Neural cell (in vitro differentiated cells): Measurements from ENCODE around the gene CMTM3. TPM values are rescaled to one million over a fixed set of nuclear protein-coding genes. Genes with fewer than 3 reads are reported as not detected.

ENCODE experiments used
- H2AFZ ChIP-seq: fragments of 200-600, 300-800 bp; sonication (generic), shearing (Covaris generic); 2 replicates; pipeline ENCODE4 v1.6.0; 2014; ENCODE audit warnings: low read depth, mild to moderate bottlenecking, antibody characterized with exemption, low read length, moderate library complexity
- H3F3A ChIP-seq: fragments of 200-600 bp; shearing (Covaris generic); 2 replicates; pipeline ENCODE4 v1.6.1; 2016; ENCODE audit warnings: mild to moderate bottlenecking, moderate library complexity, mixed read lengths, antibody characterized with exemption, low read length; ENCODE audit not compliant: insufficient read depth, poor library complexity, severe bottlenecking
- H3K27ac ChIP-seq: fragments of 200-600, 300-800 bp; sonication (generic), shearing (Covaris generic); 2 replicates; pipeline ENCODE4 v1.5.1; 2014; ENCODE audit warnings: mild to moderate bottlenecking, low read length, moderate library complexity
- H3K27me3 ChIP-seq: fragments of 300-800, 200-600 bp; sonication (generic), shearing (Covaris generic); 2 replicates; pipeline ENCODE4 v1.6.0; 2014; ENCODE audit warnings: mild to moderate bottlenecking, low read depth, low read length, moderate library complexity; ENCODE audit not compliant: insufficient read depth
- H3K36me3 ChIP-seq: fragments of 300-800, 200-600 bp; sonication (generic), shearing (Covaris generic); 2 replicates; pipeline ENCODE4 v1.5.1; 2014; ENCODE audit warnings: mild to moderate bottlenecking, antibody characterized with exemption, low read length, moderate library complexity; ENCODE audit not compliant: insufficient read depth
- H3K4me2 ChIP-seq: fragments of 300-800, 200-600 bp; sonication (generic), shearing (Covaris generic); 2 replicates; pipeline ENCODE4 v1.6.0; 2014; ENCODE audit warnings: mild to moderate bottlenecking, low read length
- H3K4me3 ChIP-seq: fragments of 300-800, 200-600 bp; sonication (generic), shearing (Covaris generic); 2 replicates; pipeline ENCODE4 v1.5.1; 2014; ENCODE audit warnings: mild to moderate bottlenecking, low read length, moderate library complexity
- H3K79me2 ChIP-seq: fragments of 200-600 bp; shearing (Covaris generic); replicated peaks from 2 replicates; pipeline ENCODE4 v1.6.0; 2014; ENCODE audit warnings: mild to moderate bottlenecking, low read length, moderate library complexity; ENCODE audit not compliant: insufficient read depth
- H3K9ac ChIP-seq: fragments of 300-800, 200-600 bp; sonication (generic), shearing (Covaris generic); 2 replicates; pipeline ENCODE4 v1.6.1; 2016; ENCODE audit warnings: mild to moderate bottlenecking, low read length, mixed read lengths
- H3K9me2 ChIP-seq: fragments of 200-600 bp; shearing (Covaris generic); 2 replicates; pipeline ENCODE4 v1.6.1; 2016; ENCODE audit warnings: mild to moderate bottlenecking, low read length, mixed read lengths; ENCODE audit not compliant: insufficient read depth
- H3K9me3 ChIP-seq: fragments of 200-600, 300-800 bp; sonication (generic), shearing (Covaris generic); 2 replicates; pipeline ENCODE4 v1.6.1; 2016; ENCODE audit warnings: mild to moderate bottlenecking, mixed run types, low read length, moderate library complexity, mixed read lengths
- H4K20me1 ChIP-seq: fragments of 200-600 bp; shearing (Covaris generic); 2 replicates; pipeline ENCODE4 v1.6.1; 2016; ENCODE audit warnings: mild to moderate bottlenecking, mixed run types; ENCODE audit not compliant: insufficient read depth
- CTCF ChIP-seq: fragments of 450-650 bp; IDR thresholded peaks from 2 replicates; pipeline ENCODE4 v1.5.1; 2014; ENCODE audit warnings: antibody characterized with exemption, mild to moderate bottlenecking, moderate library complexity; ENCODE audit not compliant: poor library complexity, severe bottlenecking
- EP300 ChIP-seq: fragments of 450-650 bp; conservative IDR thresholded peaks from 2 replicates; pipeline ENCODE4 v1.6.1; 2014; ENCODE audit warnings: antibody characterized with exemption, mild to moderate bottlenecking, moderate library complexity; ENCODE audit not compliant: poor library complexity, severe bottlenecking
- EZH2 ChIP-seq: fragments of 200-600, 300-800 bp; shearing (Covaris generic), sonication (generic); IDR thresholded peaks from 2 replicates; pipeline ENCODE4 v1.6.1; 2014; ENCODE audit warnings: antibody characterized with exemption, low read length, borderline replicate concordance, mild to moderate bottlenecking; ENCODE audit not compliant: insufficient read depth, poor library complexity, severe bottlenecking
- MXI1 ChIP-seq: fragments of 450-650 bp; conservative IDR thresholded peaks from 2 replicates; pipeline ENCODE4 v1.6.1; 2014; ENCODE audit warnings: antibody characterized with exemption, mild to moderate bottlenecking; ENCODE audit not compliant: poor library complexity, severe bottlenecking
- POLR2AphosphoS5 ChIP-seq: IDR thresholded peaks from 2 replicates; pipeline ENCODE4 v1.6.1; 2012
- RAD21 ChIP-seq: fragments of 450-650 bp; conservative IDR thresholded peaks from 2 replicates; pipeline ENCODE4 v1.6.1; 2014; ENCODE audit warnings: antibody characterized with exemption, mild to moderate bottlenecking, moderate library complexity
- REST ChIP-seq: IDR thresholded peaks from 2 replicates; pipeline ENCODE4 v1.6.1; 2012; ENCODE audit warnings: borderline replicate concordance
- SMC3 ChIP-seq: fragments of 450-650 bp; conservative IDR thresholded peaks from 2 replicates; pipeline ENCODE4 v1.6.1; 2014; ENCODE audit warnings: antibody characterized with exemption, mild to moderate bottlenecking, moderate library complexity; ENCODE audit not compliant: poor library complexity
- TAF1 ChIP-seq: IDR thresholded peaks from 2 replicates; pipeline ENCODE4 v1.6.1; 2012; ENCODE audit warnings: low read depth
- polyA plus RNA-seq: library from polyadenylated mRNA; depleted of rRNA; stranded (reverse); fragments of >200 nt; gene quantifications from 2 replicates; pipeline ENCODE4 v1.2.3, GENCODE V29; 2014

The CMTM3 gene
- polyA plus RNA-seq, 1 donor from 2014 or later, result 7.7 TPM

GRCh38 chr16:66581246-66581952 lies 23.1 kb upstream of the CMTM3 start:
- Histone ChIP-seq H3K9me3 (no peaks in the 10 kb centered on the region), H3K36me3 (no peaks in the 10 kb centered on the region), H3K27ac (no peak overlapping the region), H3K9ac (no peak overlapping the region), H4K20me1 (no peaks in the 10 kb centered on the region), H3K79me2 (no peaks in the 10 kb centered on the region), H3K9me2 (no peaks in the 10 kb centered on the region), H3K27me3 (peaks cover 21% of the 10 kb centered on the region), H3K4me2 (no peak overlapping the region), H3F3A (no peaks in the 10 kb centered on the region), H2AFZ (no peak overlapping the region), H3K4me3 (no peak overlapping the region)
- no peak for TF ChIP-seq SMC3
- TF ChIP-seq EP300, result no peak
- no peak for TF ChIP-seq RAD21
- no peak for TF ChIP-seq EZH2
- no peak for TF ChIP-seq REST
- TF ChIP-seq CTCF, result no peak
- TF ChIP-seq MXI1, result no peak
- no peak for TF ChIP-seq TAF1
- no peak for TF ChIP-seq POLR2AphosphoS5

GRCh38 chr16:66585481-66586239 lies 18.8 kb upstream of the CMTM3 start:
- Histone ChIP-seq H3K4me3 (no peak overlapping the region), H3K9ac (no peak overlapping the region), H3K9me2 (no peaks in the 10 kb centered on the region), H4K20me1 (no peaks in the 10 kb centered on the region), H3K9me3 (no peaks in the 10 kb centered on the region), H3K79me2 (no peaks in the 10 kb centered on the region), H3K27me3 (no peaks in the 10 kb centered on the region), H3F3A (no peaks in the 10 kb centered on the region), H2AFZ (no peak overlapping the region), H3K36me3 (no peaks in the 10 kb centered on the region), H3K4me2 (no peak overlapping the region), H3K27ac (no peak overlapping the region)
- no peak for TF ChIP-seq EZH2
